Spleen (tissue), 7 donors: ENCODE measurements around the gene FMO1.

Experiments
- CTCF ChIP-seq, 11 experiments: fragments of 200-600 bp in 7 of 11; fragments of 450-650 bp in 4 of 11; sonication (generic) in 4 of 11; IDR thresholded peaks in 8 of 11; conservative IDR thresholded peaks in 3 of 11; 1 replicate in 7 of 11; 2 replicates in 4 of 11; pipeline versions ENCODE4 v1.4.0 to v1.8.0; 2016 to 2021; ENCODE audit warnings: antibody characterized with exemption in 11 of 11, inconsistent platforms in 4 of 11, mild to moderate bottlenecking in 1 of 11
- POLR2A ChIP-seq, 3 donors: fragments of 450-650 bp; IDR thresholded peaks; one replicate each; pipeline ENCODE4 v1.5.1; 2017; ENCODE audit warnings: antibody characterized with exemption in 3 of 3, mild to moderate bottlenecking in 1 of 3
- donor health status: DM: no; HTN: no; CAD: no; lungs with moderate emphysema.
- donor health status: DM: no; HTN: no; CAD: no.
- donor health status: DM: no; HTN: no; CAD: no.

- TF ChIP-seq CTCF (IDR thresholded peaks at IDR 0.05 in 8 of 11, conservative IDR thresholded peaks at IDR 0.05 in 3 of 11) (no peak), POLR2A (IDR thresholded peaks at IDR 0.05) (no peak)
Observed at GRCh38 chr1:171207377-171207776, 40.9 kb upstream of the FMO1 start.
